SK-N-SH (cell line): ENCODE data around the gene FHOD3. TPM values are rescaled to one million over a fixed set of nuclear protein-coding genes. Genes with fewer than 3 reads are reported as not detected.

ENCODE experiments used
- CTCF ChIA-PET: fragments of 300-600, 350-600 bp; formaldehyde crosslinking; extraction: SDS; loops from one replicate; lab custom pipeline; 2021; lab: Yijun Ruan, JAX
- POLR2A ChIA-PET: fragments of 350-600 bp; sonication (Branson Sonifier 250); formaldehyde crosslinking; extraction: SDS; loops from one replicate; lab custom pipeline; 2020; ENCODE audit warnings: antibody characterized with exemption, inconsistent platforms; lab: Yijun Ruan, JAX
- DNase-seq: peaks from one replicate; pipeline ENCODE4 v3.0.0; 2012
- H2AFZ ChIP-seq: fragments of 200-600 bp; sonication (generic); 2 replicates; pipeline ENCODE4 v1.8.1; 2016; ENCODE audit warnings: antibody characterized with exemption, mild to moderate bottlenecking, low read depth
- H3F3A ChIP-seq: fragments of 200-600 bp; sonication (generic); replicated peaks from 2 replicates; pipeline ENCODE3; 2016; ENCODE audit warnings: antibody characterized with exemption, mild to moderate bottlenecking; ENCODE audit not compliant: insufficient read depth
- H3K27ac ChIP-seq, 2 experiments: fragments of 200-500 bp in 1 of 2; fragments of 200-600 bp in 1 of 2; sonication (Bioruptor generic) in 1 of 2; sonication (generic), shearing (Covaris generic) in 1 of 2; 2 replicates each; pipeline versions ENCODE4 v1.5.1 to v1.6.1; 2014 to 2016; ENCODE audit warnings: low read depth in 2 of 2, inconsistent platforms in 1 of 2, low read length in 1 of 2, mild to moderate bottlenecking in 1 of 2, mixed read lengths in 1 of 2
- H3K27me3 ChIP-seq: fragments of 200-600 bp; sonication (generic), shearing (Covaris generic); 2 replicates; pipeline ENCODE4 v1.6.1; 2016; ENCODE audit warnings: mixed run types; ENCODE audit not compliant: insufficient read depth
- H3K36me3 ChIP-seq, 2 experiments: fragments of 200-500 bp in 1 of 2; fragments of 200-600 bp in 1 of 2; sonication (Bioruptor generic) in 1 of 2; sonication (generic) in 1 of 2; replicated peaks in 1 of 2; 2 replicates each; pipeline versions ENCODE3 to v1.5.1; 2014 to 2016; ENCODE audit warnings: low read length in 1 of 2, mild to moderate bottlenecking in 1 of 2; ENCODE audit not compliant: insufficient read depth in 2 of 2, control insufficient read depth in 1 of 2
- H3K4me1 ChIP-seq, 2 experiments: fragments of 200-500 bp in 1 of 2; fragments of 200-600 bp in 1 of 2; sonication (Bioruptor generic) in 1 of 2; sonication (generic), shearing (Covaris generic) in 1 of 2; 2 replicates each; pipeline versions ENCODE4 v1.5.1 to v1.6.1; 2014 to 2016; ENCODE audit warnings: low read depth in 1 of 2, low read length in 1 of 2, mixed run types in 1 of 2; ENCODE audit not compliant: insufficient read depth in 2 of 2, control insufficient read depth in 1 of 2
- H3K4me2 ChIP-seq: fragments of 200-600 bp; sonication (generic), shearing (Covaris generic); 2 replicates; pipeline ENCODE4 v1.6.1; 2017; ENCODE audit warnings: mixed run types
- H3K4me3 ChIP-seq, 2 experiments: fragments of 200-500 bp in 1 of 2; fragments of 200-600 bp in 1 of 2; sonication (Bioruptor generic) in 1 of 2; sonication (generic), shearing (Covaris generic) in 1 of 2; 2 replicates each; pipeline versions ENCODE4 v1.5.1 to v1.8.1; 2014 to 2016; ENCODE audit warnings: low read depth in 2 of 2, inconsistent platforms in 1 of 2, low read length in 1 of 2, mild to moderate bottlenecking in 1 of 2, mixed read lengths in 1 of 2, moderate library complexity in 1 of 2
- H3K79me2 ChIP-seq: fragments of 200-600 bp; sonication (generic); 2 replicates; pipeline ENCODE4 v1.8.1; 2017; ENCODE audit warnings: mild to moderate bottlenecking; ENCODE audit not compliant: insufficient read depth
- H3K9ac ChIP-seq: fragments of 200-600 bp; sonication (generic); 2 replicates; pipeline ENCODE4 v1.6.1; 2017; ENCODE audit warnings: mixed run types
- H3K9me2 ChIP-seq: fragments of 200-600 bp; sonication (generic); 2 replicates; pipeline ENCODE4 v1.6.1; 2017; ENCODE audit warnings: mixed run types
- H3K9me3 ChIP-seq: fragments of 200-600 bp; sonication (generic); 2 replicates; pipeline ENCODE4 v1.6.1; 2017; ENCODE audit warnings: mixed run types, mild to moderate bottlenecking, moderate library complexity
- H4K20me1 ChIP-seq: fragments of 200-600 bp; sonication (generic); 2 replicates; pipeline ENCODE4 v1.6.1; 2017; ENCODE audit warnings: mild to moderate bottlenecking, mixed run types; ENCODE audit not compliant: insufficient read depth
- EZH2phosphoT487 ChIP-seq: fragments of 200-600 bp; sonication (generic); IDR thresholded peaks from 2 replicates; pipeline ENCODE4 v1.6.1; 2017; ENCODE audit warnings: low read depth, mixed run types, mild to moderate bottlenecking, antibody characterized with exemption, moderate library complexity, borderline replicate concordance
- FOSL2 ChIP-seq: IDR thresholded peaks from 2 replicates; pipeline ENCODE4 v1.4.0; 2012; ENCODE audit warnings: low read depth, mild to moderate bottlenecking, moderate library complexity, borderline replicate concordance
- FOXM1 ChIP-seq: IDR thresholded peaks from 2 replicates; pipeline ENCODE4 v1.4.0; 2012; ENCODE audit warnings: low read depth, mild to moderate bottlenecking
- GABPA ChIP-seq: IDR thresholded peaks from 2 replicates; pipeline ENCODE4 v1.4.0; 2012; ENCODE audit warnings: low read depth, mild to moderate bottlenecking
- GATA2 ChIP-seq: sonication (generic); formaldehyde crosslinking; IDR thresholded peaks from 2 replicates; pipeline ENCODE4 v1.5.0; 2020; ENCODE audit warnings: mild to moderate bottlenecking, missing genetic modification reagents
- JUND ChIP-seq: IDR thresholded peaks from 2 replicates; pipeline ENCODE4 v1.4.0; 2012
- MEF2A ChIP-seq: IDR thresholded peaks from 2 replicates; pipeline ENCODE4 v1.4.0; 2012; ENCODE audit warnings: low read depth, borderline replicate concordance
- MXI1 ChIP-seq: IDR thresholded peaks from 2 replicates; pipeline ENCODE4 v1.6.1; 2012; ENCODE audit warnings: mild to moderate bottlenecking, low read depth, low read length, improper control_type of control experiment
- NFIC ChIP-seq: IDR thresholded peaks from 2 replicates; pipeline ENCODE4 v1.4.0; 2012; ENCODE audit warnings: borderline replicate concordance
- POLR2AphosphoS5 ChIP-seq: IDR thresholded peaks from 2 replicates; pipeline ENCODE4 v1.6.1; 2012; ENCODE audit warnings: low read depth, low read length
- RAD21 ChIP-seq: IDR thresholded peaks from 2 replicates; pipeline ENCODE4 v1.6.1; 2012; ENCODE audit warnings: mild to moderate bottlenecking, low read length
- RCOR1 ChIP-seq: fragments of 150-350 bp; IDR thresholded peaks from 2 replicates; pipeline ENCODE4 v1.6.1; 2017; ENCODE audit warnings: antibody characterized with exemption, low read length
- RXRA ChIP-seq: IDR thresholded peaks from 2 replicates; pipeline ENCODE4 v1.4.0; 2012; ENCODE audit warnings: low read depth, mild to moderate bottlenecking, borderline replicate concordance
- SIN3A ChIP-seq: IDR thresholded peaks from 2 replicates; pipeline ENCODE4 v1.6.1; 2012; ENCODE audit warnings: low read depth, mild to moderate bottlenecking, low read length, moderate library complexity, borderline replicate concordance
- SMC3 ChIP-seq: IDR thresholded peaks from 2 replicates; pipeline ENCODE4 v1.6.1; 2012; ENCODE audit warnings: low read depth, low read length, improper control_type of control experiment
- TAF1 ChIP-seq: IDR thresholded peaks from 2 replicates; pipeline ENCODE4 v1.6.1; 2012; ENCODE audit warnings: low read depth, mild to moderate bottlenecking, low read length, moderate library complexity, borderline replicate concordance
- TCF12 ChIP-seq: IDR thresholded peaks from 2 replicates; pipeline ENCODE4 v1.4.0; 2012
- TEAD4 ChIP-seq: IDR thresholded peaks from 2 replicates; pipeline ENCODE4 v1.4.0; 2012; ENCODE audit warnings: mild to moderate bottlenecking, borderline replicate concordance; ENCODE audit not compliant: insufficient read depth
- YY1 ChIP-seq: IDR thresholded peaks from 2 replicates; pipeline ENCODE4 v1.4.0; 2012; ENCODE audit warnings: low read depth, mild to moderate bottlenecking
- WGBS: methylation state at CpG from one replicate; pipeline ENCODE4 v1.1.6; 2017; ENCODE audit warnings: low lambda C conversion rate; 5-methylcytosine and 5-hydroxymethylcytosine counted together
- polyA plus RNA-seq, 3 experiments: library from polyadenylated mRNA; depleted of rRNA; stranded (reverse); fragments of >200 nt; gene quantifications; 2 replicates each; pipeline ENCODE4 v1.2.3, GENCODE V29; 2012
- TF ChIP-seq, protein P1 (sequence below): fragments of 150-350 bp; IDR thresholded peaks from 2 replicates; pipeline ENCODE4 v1.6.1; 2017; ENCODE audit warnings: antibody characterized with exemption, low read length, low read depth, borderline replicate concordance
- TF ChIP-seq, protein P2 (sequence below): IDR thresholded peaks from 2 replicates; pipeline ENCODE4 v1.6.1; 2012; ENCODE audit warnings: mild to moderate bottlenecking, low read depth, low read length, moderate library complexity
- TF ChIP-seq, protein P3 (sequence below): fragments of 150-350 bp; IDR thresholded peaks from 2 replicates; pipeline ENCODE4 v1.6.1; 2016; ENCODE audit warnings: mild to moderate bottlenecking, low read depth, low read length
- TF ChIP-seq, protein P4 (sequence below): IDR thresholded peaks from 2 replicates; pipeline ENCODE4 v1.4.0; 2012; ENCODE audit warnings: low read depth, borderline replicate concordance
- TF ChIP-seq, protein P5 (sequence below): IDR thresholded peaks from 2 replicates; pipeline ENCODE4; 2012
- TF ChIP-seq, protein P6 (sequence below): IDR thresholded peaks from 2 replicates; pipeline ENCODE4 v1.4.0; 2012; ENCODE audit warnings: low read depth, borderline replicate concordance
- TF ChIP-seq, protein P7 (sequence below): IDR thresholded peaks from 2 replicates; pipeline ENCODE4 v1.4.0; 2012; ENCODE audit warnings: low read depth

FHOD3 gene
- polyA plus RNA-seq, 1 of the 3 experiments (the other 2 are of a cell fraction): 10.9 TPM

DNA sequence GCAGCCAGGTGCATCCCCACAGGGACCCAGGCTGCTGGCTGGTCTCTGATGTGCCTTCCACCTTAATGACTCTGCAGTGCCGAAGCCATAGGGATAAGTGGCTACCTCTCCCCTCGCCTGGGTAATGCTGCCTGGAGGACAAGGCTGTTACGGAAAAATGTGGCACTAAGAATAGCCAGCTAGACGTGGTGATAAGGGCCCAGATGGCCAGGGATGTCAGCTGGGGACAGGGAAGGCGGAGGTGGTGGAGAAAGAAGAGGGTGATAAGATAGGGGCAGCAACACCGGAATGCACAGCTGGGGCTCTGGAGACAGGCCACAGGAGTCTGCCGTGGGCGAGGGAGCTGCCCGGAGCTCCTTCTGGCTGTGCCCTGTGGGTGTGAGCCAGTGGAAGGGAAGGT is 170.6 kb downstream of the FHOD3 start:
- WGBS: 50% methylated on average over 9 of the region's 9 CpGs
- Histone ChIP-seq H3K9ac (no peak overlapping the region), H3K4me2 (no peak overlapping the region), H3K9me3 (no peaks in the 10 kb centered on the region), H2AFZ (no peak overlapping the region), H3K4me1 (peaks cover 0 to 26% of the 10 kb centered on the region in 2 experiments; a peak in 1 of 4 replicates), H3K9me2 (no peaks in the 10 kb centered on the region), H3F3A (no peaks in the 10 kb centered on the region), H3K36me3 (no peaks in the 10 kb centered on the region), H3K27me3 (no peaks in the 10 kb centered on the region), H3K79me2 (no peaks in the 10 kb centered on the region), H3K27ac (peak overlapping the region in 1 of 2 experiments; percentile 77; a peak in 2 of 4 replicates), H3K4me3 (no peak overlapping the region), H4K20me1 (no peaks in the 10 kb centered on the region)
- ChIA-PET CTCF (interaction anchor here (1.0 kb wide), 1 partner anchor 56 kb away, joined by 5 read pairs; no protein-coding TSS in a partner anchor), POLR2A (no interaction called here)
- peak; percentile 79 for DNase-seq
- 0 out of 2 replicates have a peak, but pooled peaks have one; percentile 7 for TF ChIP-seq RAD21
- no peak for TF ChIP-seq TEAD4
- TF ChIP-seq SIN3A: no peak
- no peak for TF ChIP-seq TCF12
- TF ChIP-seq FOSL2: no peak
- TF ChIP-seq, protein P1, sequence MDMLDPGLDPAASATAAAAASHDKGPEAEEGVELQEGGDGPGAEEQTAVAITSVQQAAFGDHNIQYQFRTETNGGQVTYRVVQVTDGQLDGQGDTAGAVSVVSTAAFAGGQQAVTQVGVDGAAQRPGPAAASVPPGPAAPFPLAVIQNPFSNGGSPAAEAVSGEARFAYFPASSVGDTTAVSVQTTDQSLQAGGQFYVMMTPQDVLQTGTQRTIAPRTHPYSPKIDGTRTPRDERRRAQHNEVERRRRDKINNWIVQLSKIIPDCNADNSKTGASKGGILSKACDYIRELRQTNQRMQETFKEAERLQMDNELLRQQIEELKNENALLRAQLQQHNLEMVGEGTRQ: no peak
- TF ChIP-seq, protein P2, sequence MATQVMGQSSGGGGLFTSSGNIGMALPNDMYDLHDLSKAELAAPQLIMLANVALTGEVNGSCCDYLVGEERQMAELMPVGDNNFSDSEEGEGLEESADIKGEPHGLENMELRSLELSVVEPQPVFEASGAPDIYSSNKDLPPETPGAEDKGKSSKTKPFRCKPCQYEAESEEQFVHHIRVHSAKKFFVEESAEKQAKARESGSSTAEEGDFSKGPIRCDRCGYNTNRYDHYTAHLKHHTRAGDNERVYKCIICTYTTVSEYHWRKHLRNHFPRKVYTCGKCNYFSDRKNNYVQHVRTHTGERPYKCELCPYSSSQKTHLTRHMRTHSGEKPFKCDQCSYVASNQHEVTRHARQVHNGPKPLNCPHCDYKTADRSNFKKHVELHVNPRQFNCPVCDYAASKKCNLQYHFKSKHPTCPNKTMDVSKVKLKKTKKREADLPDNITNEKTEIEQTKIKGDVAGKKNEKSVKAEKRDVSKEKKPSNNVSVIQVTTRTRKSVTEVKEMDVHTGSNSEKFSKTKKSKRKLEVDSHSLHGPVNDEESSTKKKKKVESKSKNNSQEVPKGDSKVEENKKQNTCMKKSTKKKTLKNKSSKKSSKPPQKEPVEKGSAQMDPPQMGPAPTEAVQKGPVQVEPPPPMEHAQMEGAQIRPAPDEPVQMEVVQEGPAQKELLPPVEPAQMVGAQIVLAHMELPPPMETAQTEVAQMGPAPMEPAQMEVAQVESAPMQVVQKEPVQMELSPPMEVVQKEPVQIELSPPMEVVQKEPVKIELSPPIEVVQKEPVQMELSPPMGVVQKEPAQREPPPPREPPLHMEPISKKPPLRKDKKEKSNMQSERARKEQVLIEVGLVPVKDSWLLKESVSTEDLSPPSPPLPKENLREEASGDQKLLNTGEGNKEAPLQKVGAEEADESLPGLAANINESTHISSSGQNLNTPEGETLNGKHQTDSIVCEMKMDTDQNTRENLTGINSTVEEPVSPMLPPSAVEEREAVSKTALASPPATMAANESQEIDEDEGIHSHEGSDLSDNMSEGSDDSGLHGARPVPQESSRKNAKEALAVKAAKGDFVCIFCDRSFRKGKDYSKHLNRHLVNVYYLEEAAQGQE: no peak
- no peak for TF ChIP-seq JUND
- no peak for TF ChIP-seq EZH2phosphoT487
- no peak for TF ChIP-seq SMC3
- TF ChIP-seq, protein P3, sequence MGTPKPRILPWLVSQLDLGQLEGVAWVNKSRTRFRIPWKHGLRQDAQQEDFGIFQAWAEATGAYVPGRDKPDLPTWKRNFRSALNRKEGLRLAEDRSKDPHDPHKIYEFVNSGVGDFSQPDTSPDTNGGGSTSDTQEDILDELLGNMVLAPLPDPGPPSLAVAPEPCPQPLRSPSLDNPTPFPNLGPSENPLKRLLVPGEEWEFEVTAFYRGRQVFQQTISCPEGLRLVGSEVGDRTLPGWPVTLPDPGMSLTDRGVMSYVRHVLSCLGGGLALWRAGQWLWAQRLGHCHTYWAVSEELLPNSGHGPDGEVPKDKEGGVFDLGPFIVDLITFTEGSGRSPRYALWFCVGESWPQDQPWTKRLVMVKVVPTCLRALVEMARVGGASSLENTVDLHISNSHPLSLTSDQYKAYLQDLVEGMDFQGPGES: no peak
- TF ChIP-seq MXI1: no peak
- TF ChIP-seq, protein P4, sequence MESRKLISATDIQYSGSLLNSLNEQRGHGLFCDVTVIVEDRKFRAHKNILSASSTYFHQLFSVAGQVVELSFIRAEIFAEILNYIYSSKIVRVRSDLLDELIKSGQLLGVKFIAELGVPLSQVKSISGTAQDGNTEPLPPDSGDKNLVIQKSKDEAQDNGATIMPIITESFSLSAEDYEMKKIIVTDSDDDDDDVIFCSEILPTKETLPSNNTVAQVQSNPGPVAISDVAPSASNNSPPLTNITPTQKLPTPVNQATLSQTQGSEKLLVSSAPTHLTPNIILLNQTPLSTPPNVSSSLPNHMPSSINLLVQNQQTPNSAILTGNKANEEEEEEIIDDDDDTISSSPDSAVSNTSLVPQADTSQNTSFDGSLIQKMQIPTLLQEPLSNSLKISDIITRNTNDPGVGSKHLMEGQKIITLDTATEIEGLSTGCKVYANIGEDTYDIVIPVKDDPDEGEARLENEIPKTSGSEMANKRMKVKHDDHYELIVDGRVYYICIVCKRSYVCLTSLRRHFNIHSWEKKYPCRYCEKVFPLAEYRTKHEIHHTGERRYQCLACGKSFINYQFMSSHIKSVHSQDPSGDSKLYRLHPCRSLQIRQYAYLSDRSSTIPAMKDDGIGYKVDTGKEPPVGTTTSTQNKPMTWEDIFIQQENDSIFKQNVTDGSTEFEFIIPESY: no peak
- no peak for TF ChIP-seq NFIC
- TF ChIP-seq GABPA: no peak
- peak; percentile 97 for TF ChIP-seq GATA2
- TF ChIP-seq, protein P5, sequence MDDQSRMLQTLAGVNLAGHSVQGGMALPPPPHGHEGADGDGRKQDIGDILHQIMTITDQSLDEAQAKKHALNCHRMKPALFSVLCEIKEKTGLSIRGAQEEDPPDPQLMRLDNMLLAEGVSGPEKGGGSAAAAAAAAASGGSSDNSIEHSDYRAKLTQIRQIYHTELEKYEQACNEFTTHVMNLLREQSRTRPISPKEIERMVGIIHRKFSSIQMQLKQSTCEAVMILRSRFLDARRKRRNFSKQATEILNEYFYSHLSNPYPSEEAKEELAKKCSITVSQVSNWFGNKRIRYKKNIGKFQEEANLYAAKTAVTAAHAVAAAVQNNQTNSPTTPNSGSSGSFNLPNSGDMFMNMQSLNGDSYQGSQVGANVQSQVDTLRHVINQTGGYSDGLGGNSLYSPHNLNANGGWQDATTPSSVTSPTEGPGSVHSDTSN: no peak
- TF ChIP-seq RCOR1: peak; percentile 87
- no peak for TF ChIP-seq POLR2AphosphoS5
- no peak for TF ChIP-seq RXRA
- TF ChIP-seq, protein P6, sequence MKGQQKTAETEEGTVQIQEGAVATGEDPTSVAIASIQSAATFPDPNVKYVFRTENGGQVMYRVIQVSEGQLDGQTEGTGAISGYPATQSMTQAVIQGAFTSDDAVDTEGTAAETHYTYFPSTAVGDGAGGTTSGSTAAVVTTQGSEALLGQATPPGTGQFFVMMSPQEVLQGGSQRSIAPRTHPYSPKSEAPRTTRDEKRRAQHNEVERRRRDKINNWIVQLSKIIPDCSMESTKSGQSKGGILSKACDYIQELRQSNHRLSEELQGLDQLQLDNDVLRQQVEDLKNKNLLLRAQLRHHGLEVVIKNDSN: no peak
- no peak for TF ChIP-seq MEF2A
- no peak for TF ChIP-seq YY1
- TF ChIP-seq FOXM1: no peak
- no peak for TF ChIP-seq TAF1
- TF ChIP-seq, protein P7, sequence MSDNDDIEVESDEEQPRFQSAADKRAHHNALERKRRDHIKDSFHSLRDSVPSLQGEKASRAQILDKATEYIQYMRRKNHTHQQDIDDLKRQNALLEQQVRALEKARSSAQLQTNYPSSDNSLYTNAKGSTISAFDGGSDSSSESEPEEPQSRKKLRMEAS: no peak
